GM12801 (cell line): ENCODE data around the gene RAPGEF6.

Experiments
- CTCF ChIP-seq: IDR thresholded peaks from one replicate; pipeline ENCODE4 v1.5.1; 2011; ENCODE audit warnings: control low read depth; ENCODE audit not compliant: insufficient read length; ENCODE audit errors: extremely low read depth

RAPGEF6 gene

GRCh38 chr5:131381021-131381420 lies 254.0 kb downstream of the RAPGEF6 start:
- no peak for TF ChIP-seq CTCF

- no peak for TF ChIP-seq CTCF
Measured at GRCh38 chr5:131379723-131380122, 255.3 kb downstream of the RAPGEF6 start.

- no peak for TF ChIP-seq CTCF
Measured at GRCh38 chr5:131378721-131379541, 256.1 kb downstream of the RAPGEF6 start.

GRCh38 chr5:131377785-131378325 lies 257.2 kb downstream of the RAPGEF6 start:
- TF ChIP-seq CTCF, result no peak

- TF ChIP-seq CTCF, result no peak
Measured at GRCh38 chr5:131377346-131377745, 257.7 kb downstream of the RAPGEF6 start.

GRCh38 chr5:131375351-131375750 lies 259.7 kb downstream of the RAPGEF6 start:
- no peak for TF ChIP-seq CTCF
